Smooth muscle cell (in vitro differentiated cells): Measurements from ENCODE around the gene SLC6A7. TPM values are rescaled to one million over a fixed set of nuclear protein-coding genes. Genes with fewer than 3 reads are reported as not detected.

ENCODE experiments used
- DNase-seq: peaks from one replicate; lab custom pipeline; 2025; ENCODE audit not compliant: unreplicated experiment; lab: John Stamatoyannopoulos, UW
- H2AFZ ChIP-seq: fragments of 200-600 bp; sonication (generic); 2 replicates; pipeline ENCODE4 v1.6.0; 2016; ENCODE audit warnings: antibody characterized with exemption, low read depth, mild to moderate bottlenecking
- H3F3A ChIP-seq: fragments of 200-600 bp; sonication (generic); 2 replicates; pipeline ENCODE4 v1.6.0; 2017; ENCODE audit warnings: antibody characterized with exemption, low read depth
- H3K27ac ChIP-seq: fragments of 200-600 bp; sonication (generic); 2 replicates; pipeline ENCODE4 v1.5.1; 2016; ENCODE audit warnings: low read depth, mild to moderate bottlenecking
- H3K27me3 ChIP-seq: fragments of 200-600 bp; sonication (generic); 2 replicates; pipeline ENCODE4 v1.6.1; 2016; ENCODE audit warnings: low read depth, mild to moderate bottlenecking
- H3K36me3 ChIP-seq: fragments of 200-600 bp; sonication (generic); 2 replicates; pipeline ENCODE4 v1.5.1; 2016; ENCODE audit warnings: low read depth
- H3K4me1 ChIP-seq: fragments of 200-600 bp; sonication (generic); 2 replicates; pipeline ENCODE4 v1.5.1; 2016; ENCODE audit warnings: low read depth
- H3K4me2 ChIP-seq: fragments of 200-600 bp; sonication (generic); 2 replicates; pipeline ENCODE4 v1.6.0; 2016; ENCODE audit warnings: mild to moderate bottlenecking
- H3K4me3 ChIP-seq: fragments of 200-600 bp; sonication (generic); 2 replicates; pipeline ENCODE4 v1.5.1; 2016; ENCODE audit warnings: mild to moderate bottlenecking
- H3K79me2 ChIP-seq: fragments of 200-600 bp; sonication (generic); 2 replicates; pipeline ENCODE4 v1.6.0; 2016; ENCODE audit warnings: low read depth, mild to moderate bottlenecking
- H3K9ac ChIP-seq: fragments of 200-600 bp; sonication (generic); 2 replicates; pipeline ENCODE4 v1.6.0; 2016; ENCODE audit warnings: low read depth
- H3K9me3 ChIP-seq: fragments of 200-600 bp; sonication (generic); replicated peaks from 2 replicates; pipeline ENCODE4 v1.5.1; 2016; ENCODE audit warnings: low read depth
- H4K20me1 ChIP-seq: fragments of 200-600 bp; sonication (generic); 2 replicates; pipeline ENCODE4 v1.6.0; 2016; ENCODE audit warnings: low read depth
- CTCF ChIP-seq: fragments of 200-600 bp; sonication (generic); IDR thresholded peaks from 2 replicates; pipeline ENCODE4 v1.5.1; 2017; ENCODE audit warnings: borderline replicate concordance, mild to moderate bottlenecking, antibody characterized with exemption; ENCODE audit not compliant: insufficient read depth, poor library complexity, severe bottlenecking
- WGBS: methylation state at CpG from one replicate; pipeline ENCODE4 v1.1.7; 2016; ENCODE audit warnings: low lambda C conversion rate; 5-methylcytosine and 5-hydroxymethylcytosine counted together
- polyA plus RNA-seq: library from polyadenylated mRNA; unstranded; fragments of >200 nt; fragmentation: Nextera tagmentation; extraction: Ambion mirVana; gene quantifications from 2 replicates; pipeline ENCODE4 v1.2.1, GENCODE V29; 2016
- total RNA-seq: library from RNA; depleted of rRNA; stranded (reverse); fragments of >200 nt; gene quantifications from 2 replicates; pipeline ENCODE4 v1.2.3, GENCODE V29; 2014

Gene SLC6A7
- total and polyA plus RNA-seq, 2 experiments from 2014 or later, result 0.10 TPM; not detected in 1

GRCh38 chr5:150192462-150192861 is 2.6 kb downstream of the SLC6A7 start:
- Histone ChIP-seq H3K4me2 (no peak overlapping the region), H3K9me3 (no peaks in the 10 kb centered on the region), H3K79me2 (no peaks in the 10 kb centered on the region), H4K20me1 (no peaks in the 10 kb centered on the region), H2AFZ (no peak overlapping the region), H3K27me3 (peaks cover 49% of the 10 kb centered on the region), H3K4me1 (peaks cover 7% of the 10 kb centered on the region), H3K4me3 (no peak overlapping the region), H3F3A (no peaks in the 10 kb centered on the region), H3K9ac (no peak overlapping the region), H3K27ac (no peak overlapping the region), H3K36me3 (no peaks in the 10 kb centered on the region)
- no peak for TF ChIP-seq CTCF
- WGBS, result 88% methylated on average over 4 of the region's 4 CpGs
- DNase-seq, result no peak

DNA sequence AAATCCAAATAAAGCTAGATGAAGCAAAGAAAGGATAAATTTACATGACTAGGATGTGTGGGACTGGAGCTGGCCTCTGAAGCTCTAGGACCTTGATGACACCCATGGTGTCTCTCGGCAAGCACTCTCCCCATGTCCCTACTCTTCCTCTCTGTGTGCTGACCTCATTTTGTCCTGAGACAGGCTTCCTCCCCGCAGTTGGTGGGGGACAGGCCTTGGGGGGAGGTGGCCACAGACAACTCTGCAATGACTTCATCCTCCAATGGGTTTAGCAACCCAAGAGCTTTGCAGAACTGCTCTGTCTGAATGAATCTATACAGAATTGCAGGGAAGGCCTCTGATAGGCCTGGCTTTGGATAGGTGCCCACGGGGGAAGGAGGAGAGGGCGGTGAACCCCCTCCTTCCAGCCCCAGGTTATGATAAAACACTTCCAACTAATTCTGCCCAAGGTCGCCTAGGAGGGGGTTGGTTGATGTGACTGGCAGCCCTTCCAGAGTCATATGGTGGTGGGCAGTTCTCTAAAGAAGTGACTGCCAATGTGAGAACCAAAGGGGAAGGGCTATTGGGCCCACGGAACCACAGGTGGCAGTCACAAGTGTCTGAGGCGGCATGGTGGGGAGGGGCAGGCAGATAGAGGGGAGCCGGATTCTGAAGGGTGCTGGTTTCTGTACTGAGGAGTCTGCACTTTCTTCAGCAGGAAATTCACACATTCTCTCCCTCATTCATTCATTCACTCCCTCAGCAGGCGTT is 6.0 kb downstream of the SLC6A7 start:
- Histone ChIP-seq H2AFZ (no peak overlapping the region), H3K9ac (no peak overlapping the region), H3K4me1 (no peaks in the 10 kb centered on the region), H3K9me3 (no peaks in the 10 kb centered on the region), H3K4me3 (no peak overlapping the region), H3K27me3 (peaks cover 26% of the 10 kb centered on the region), H3K27ac (no peak overlapping the region), H3K4me2 (no peak overlapping the region), H3K36me3 (no peaks in the 10 kb centered on the region), H3K79me2 (no peaks in the 10 kb centered on the region), H4K20me1 (no peaks in the 10 kb centered on the region), H3F3A (no peaks in the 10 kb centered on the region)
- no peak for TF ChIP-seq CTCF
- no peak for DNase-seq
- WGBS, result 90% methylated on average over 9 of the region's 9 CpGs

GRCh38 chr5:150196514-150196913 is 6.7 kb downstream of the SLC6A7 start:
- H2AFZ ChIP-seq, result no peak overlapping the region
- no peak for DNase-seq
- peaks cover 22% of the 10 kb centered on the region for H3K27me3 ChIP-seq
- no peaks in the 10 kb centered on the region for H4K20me1 ChIP-seq
- WGBS, result 75% methylated on average over 5 of the region's 5 CpGs
- no peaks in the 10 kb centered on the region for H3K79me2 ChIP-seq
- H3K9ac ChIP-seq, result no peak overlapping the region
- H3K27ac ChIP-seq, result no peak overlapping the region
- no peaks in the 10 kb centered on the region for H3K4me1 ChIP-seq
- no peaks in the 10 kb centered on the region for H3F3A ChIP-seq
- TF ChIP-seq CTCF, result no peak
- no peak overlapping the region for H3K4me2 ChIP-seq
- no peak overlapping the region for H3K4me3 ChIP-seq
- no peaks in the 10 kb centered on the region for H3K36me3 ChIP-seq
- H3K9me3 ChIP-seq, result no peaks in the 10 kb centered on the region

GRCh38 chr5:150196986-150197385 is 7.1 kb downstream of the SLC6A7 start:
- Histone ChIP-seq H3K9ac (no peak overlapping the region), H4K20me1 (no peaks in the 10 kb centered on the region), H3K4me2 (no peak overlapping the region), H3K36me3 (no peaks in the 10 kb centered on the region), H2AFZ (no peak overlapping the region), H3K27ac (no peak overlapping the region), H3F3A (no peaks in the 10 kb centered on the region), H3K4me3 (no peak overlapping the region), H3K79me2 (no peaks in the 10 kb centered on the region), H3K9me3 (no peaks in the 10 kb centered on the region), H3K27me3 (peaks cover 18% of the 10 kb centered on the region), H3K4me1 (no peaks in the 10 kb centered on the region)
- 92% methylated on average over 16 of the region's 16 CpGs for WGBS
- no peak for TF ChIP-seq CTCF
- no peak for DNase-seq
